SKM-1 treated with dmso at 0.1 percent for 144 hours (cell line): Measurements from ENCODE around the gene AEBP1.

Experiments used
- DNase-seq: peaks from one replicate; lab custom pipeline; 2025; ENCODE audit not compliant: unreplicated experiment; lab: John Stamatoyannopoulos, UW

AEBP1 gene

GRCh38 chr7:44066494-44067063 lies 37.6 kb upstream of the AEBP1 start:
- no peak for DNase-seq

DNA sequence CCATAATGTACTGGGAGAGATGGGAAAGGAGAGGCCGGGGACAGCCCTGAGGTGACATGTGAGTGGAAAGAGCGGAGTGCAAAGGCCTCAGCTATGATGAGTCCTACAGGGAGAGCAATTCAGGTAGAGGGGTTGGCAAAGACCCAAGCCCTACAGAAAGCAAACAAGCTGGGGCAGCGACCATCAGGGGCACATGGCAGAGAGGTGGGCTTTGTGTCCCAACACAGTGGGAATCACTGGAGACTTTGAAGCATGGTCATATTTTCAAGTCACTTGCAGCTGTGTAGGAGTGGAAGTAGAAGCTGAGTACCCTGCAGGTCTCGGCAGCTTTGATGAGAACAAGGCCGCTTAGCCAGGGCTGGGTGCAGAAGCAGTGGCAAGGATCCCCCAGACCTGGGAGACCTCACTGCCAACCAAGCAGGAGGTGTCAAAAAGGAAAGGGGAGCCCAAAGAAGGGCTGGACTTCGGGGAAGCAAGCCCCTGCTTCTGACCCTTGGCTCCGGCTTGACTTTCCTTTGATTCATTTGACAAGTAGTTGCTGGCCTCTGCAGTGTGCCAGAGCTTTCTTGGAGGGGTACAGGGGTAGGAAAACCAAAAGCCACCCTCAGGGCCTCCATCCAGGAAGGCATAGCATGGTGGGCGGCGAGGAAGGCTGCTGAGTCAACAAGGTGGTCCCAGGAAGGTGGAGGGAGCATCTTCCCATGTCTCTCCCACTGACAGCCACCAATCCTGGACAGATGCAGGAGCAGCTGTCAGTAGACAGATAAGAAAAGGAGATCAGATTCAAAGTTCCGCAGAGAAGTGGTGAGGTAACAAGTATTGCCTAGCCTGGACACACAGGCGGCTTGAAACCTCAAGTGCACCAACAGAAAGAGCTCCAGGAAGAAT lies 36.8 kb upstream of the AEBP1 start:
- DNase-seq = no peak

- DNase-seq = no peak
These were observed 36.1 kb upstream of the AEBP1 start for GRCh38 chr7:44068054-44068453.

GRCh38 chr7:44071726-44072363 lies 32.3 kb upstream of the AEBP1 start:
- DNase-seq = no peak

- peak; percentile 24 for DNase-seq
These were observed 31.5 kb upstream of the AEBP1 start for GRCh38 chr7:44072364-44073231.

GRCh38 chr7:44073664-44074348 lies 30.3 kb upstream of the AEBP1 start:
- DNase-seq = peak; percentile 56

DNA sequence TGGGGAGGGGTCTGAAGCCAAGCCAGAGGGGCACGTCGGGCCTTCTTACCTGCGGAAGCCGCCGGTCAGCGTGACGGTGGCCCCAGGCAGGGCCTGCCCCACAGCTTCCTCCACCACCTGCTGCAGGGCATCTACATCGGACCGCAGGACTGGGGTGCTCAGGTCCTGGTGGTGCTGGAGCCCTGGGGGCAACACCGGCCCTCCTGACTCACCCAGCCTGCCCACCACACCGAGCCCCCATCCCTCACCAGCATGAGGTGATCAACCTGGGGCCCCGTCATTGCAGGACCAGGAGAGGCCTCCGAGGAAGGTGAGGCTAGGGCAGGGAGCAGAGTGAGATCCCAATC lies 29.8 kb upstream of the AEBP1 start:
- no peak for DNase-seq

GRCh38 chr7:44075296-44076075 lies 28.7 kb upstream of the AEBP1 start:
- DNase-seq = no peak

DNA sequence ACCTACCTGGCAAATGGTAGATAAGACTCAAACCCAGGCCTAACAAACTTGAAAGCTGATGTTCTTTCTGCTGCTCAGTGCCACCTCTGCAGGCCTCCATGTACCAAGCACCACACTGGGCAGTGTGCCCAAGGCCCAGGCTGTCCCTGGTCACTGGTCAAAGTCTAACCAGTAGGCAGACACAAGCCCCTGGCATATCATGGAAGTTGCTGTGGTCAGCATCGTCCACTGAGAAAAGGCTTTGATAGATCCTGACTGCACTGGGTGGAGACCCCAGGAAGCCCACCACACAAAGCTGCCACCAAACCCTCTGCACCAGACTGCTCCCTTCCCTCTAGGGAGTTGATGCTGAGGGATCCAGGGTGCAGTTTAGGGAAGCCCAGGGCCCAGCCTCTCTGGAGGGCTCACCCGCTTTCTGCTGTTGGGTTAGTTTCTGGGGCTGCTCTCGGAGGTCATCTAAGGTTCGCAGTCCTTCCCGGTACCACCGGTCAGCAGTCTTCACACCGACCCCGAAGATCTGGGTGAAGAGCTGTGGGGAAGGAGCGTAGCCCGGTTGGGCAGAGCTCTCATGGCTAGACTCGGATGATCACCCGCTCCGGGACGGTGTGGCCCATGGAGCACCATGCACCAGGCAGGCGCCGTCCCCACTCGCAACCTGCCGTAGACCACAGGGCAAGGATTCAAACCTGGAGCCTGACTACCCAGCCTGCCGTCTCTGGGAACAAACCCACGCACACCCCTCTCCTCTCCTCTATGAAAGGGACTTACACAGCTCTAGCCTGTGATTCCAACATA lies 27.8 kb upstream of the AEBP1 start:
- DNase-seq = no peak

GRCh38 chr7:44077061-44077460 lies 27.1 kb upstream of the AEBP1 start:
- no peak for DNase-seq

DNA sequence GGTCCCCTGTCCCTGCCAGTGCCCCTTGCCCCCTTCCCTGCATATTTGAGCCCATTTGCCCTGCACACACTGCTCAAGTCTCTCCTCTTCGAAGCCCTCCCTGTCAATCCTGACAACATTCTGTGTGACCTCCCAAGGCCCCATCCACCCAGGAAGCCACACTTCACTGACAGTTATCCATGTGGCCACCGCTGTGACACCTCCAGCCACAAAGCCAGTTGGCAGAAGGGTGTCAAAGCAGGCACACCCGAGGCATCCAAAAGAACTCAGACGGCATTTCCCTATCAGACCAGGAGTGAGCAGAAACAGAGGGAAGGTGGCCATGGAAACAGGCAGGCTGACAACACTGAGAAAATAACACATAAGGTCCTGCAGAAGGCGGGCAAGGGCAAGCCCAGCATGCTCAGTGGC lies 26.5 kb upstream of the AEBP1 start:
- DNase-seq = no peak

DNA sequence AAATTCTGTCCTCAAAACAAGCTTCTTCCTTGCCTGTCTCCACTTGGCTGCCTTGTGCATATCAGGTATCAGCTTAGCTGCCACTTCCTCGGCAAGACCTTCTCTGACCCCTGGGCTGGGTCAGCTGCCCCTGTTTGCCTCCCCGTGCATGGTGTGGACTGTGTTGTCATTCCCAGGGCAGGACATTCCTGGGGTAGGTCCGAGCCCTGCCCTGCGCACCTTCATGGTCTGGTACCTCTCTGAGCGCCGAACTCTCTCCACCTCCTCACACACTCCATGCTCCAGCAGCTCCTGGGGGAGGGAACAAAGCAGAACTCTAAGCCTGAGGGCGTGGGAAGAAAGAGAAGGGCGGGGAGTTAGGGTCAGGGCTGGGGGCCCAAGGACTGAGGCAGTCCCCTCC lies 25.6 kb upstream of the AEBP1 start:
- DNase-seq = no peak

DNA sequence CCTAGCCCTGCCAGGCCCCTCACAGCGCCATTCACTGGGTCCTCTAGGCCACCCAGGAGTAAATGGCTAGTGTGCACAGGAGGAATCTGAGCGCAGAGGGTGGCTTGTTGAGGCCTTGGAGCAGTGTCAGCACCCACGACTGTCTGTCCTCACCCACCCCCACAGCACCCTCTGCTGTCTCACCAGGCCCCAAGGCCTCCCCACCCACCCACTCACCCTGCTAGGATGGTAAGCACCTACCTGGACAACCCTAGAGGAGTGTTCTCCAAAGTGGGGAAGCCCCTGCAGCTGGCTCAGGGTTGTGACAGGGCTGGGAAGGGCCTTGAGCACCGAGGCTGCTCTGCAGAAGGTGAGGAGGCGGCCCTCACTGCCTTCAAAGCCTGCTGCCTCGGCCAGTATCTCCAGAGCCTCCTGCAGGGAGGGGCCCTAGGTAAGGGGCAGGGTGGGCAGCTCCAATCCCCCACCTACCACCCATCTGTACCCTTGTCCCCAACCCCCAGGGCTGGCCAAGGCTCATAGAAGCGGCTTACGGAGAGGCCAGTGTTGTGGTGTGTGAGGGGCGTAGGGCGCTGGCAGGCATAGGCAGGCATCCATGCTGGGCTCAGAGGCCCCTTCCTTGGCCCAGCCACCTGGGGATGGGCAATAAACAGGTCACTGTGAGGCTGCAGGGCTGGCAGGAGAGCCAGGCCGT lies 24.7 kb upstream of the AEBP1 start:
- no peak for DNase-seq

DNA sequence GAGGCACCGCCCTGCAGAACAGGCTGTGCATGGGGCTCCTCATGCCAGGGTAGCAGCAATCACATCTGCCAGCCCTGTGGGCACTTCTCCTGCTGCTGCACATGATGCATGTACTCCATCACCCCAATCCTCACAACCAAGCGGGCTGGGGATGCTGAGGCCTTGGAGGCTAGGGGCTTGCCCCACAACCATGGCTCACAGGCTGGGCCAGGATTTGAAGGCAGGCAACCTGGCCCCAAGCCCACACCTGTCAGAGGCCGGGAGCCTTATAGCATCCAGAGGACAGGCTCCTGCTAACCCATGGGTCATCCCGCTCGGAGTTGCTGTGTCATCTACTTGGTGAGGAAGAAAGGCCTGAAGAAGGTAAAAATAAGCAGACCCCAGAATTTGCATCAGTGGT lies 24.0 kb upstream of the AEBP1 start:
- DNase-seq = no peak

- DNase-seq = no peak
These were observed 23.4 kb upstream of the AEBP1 start for GRCh38 chr7:44080686-44081265.

DNA sequence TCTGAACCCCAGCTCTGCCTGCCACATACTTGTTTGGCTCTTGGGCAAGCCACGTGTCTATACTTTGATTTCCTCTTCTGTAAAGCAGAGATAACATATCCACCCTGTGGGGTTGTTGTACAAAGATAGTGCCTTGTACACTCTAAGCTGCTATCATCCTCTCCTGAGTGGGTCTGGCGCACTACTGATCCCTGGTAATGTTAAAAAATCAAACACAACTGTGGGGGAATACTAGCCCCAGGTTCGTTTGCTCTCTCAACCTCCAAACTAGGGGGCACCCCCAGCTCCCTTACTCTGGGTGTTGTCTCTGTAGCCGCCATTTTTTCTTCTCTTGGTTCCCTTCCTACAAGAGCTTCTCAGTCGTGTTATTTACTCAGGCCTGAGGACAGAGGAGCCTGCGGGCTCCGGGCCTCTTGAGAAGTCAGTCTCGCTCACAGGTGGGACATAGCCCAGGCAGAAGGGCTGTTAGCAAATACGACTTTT lies 22.8 kb upstream of the AEBP1 start:
- DNase-seq = no peak

- DNase-seq = peak; percentile 98
These were observed 21.5 kb upstream of the AEBP1 start for GRCh38 chr7:44082541-44083207.

DNA sequence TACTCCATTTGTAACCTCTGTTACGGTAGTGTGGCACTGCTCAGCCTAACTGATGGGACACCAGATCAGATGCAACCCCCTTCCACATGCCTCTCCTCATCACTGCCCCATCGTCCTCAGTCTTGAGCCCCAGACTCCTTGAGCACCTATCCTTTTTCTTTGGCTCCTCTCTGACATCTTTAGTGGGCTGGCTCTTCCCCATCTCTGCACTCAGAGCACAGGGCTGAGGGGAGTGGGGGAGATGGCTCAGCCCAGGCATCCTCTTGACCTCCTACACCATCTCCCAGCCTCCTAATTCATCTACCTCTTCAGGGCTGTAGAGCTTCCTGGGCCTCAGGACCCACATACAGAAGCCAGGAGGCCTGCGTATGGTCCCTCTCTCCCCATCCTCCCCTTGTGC lies 20.3 kb upstream of the AEBP1 start:
- no peak for DNase-seq
